Amniotic stem cell (primary cell): Measurements from ENCODE around the gene MGAT4B.
"Not testable (repeated sequence)": the region's sequence is repeated elsewhere in the genome, so short reads cannot be mapped to it uniquely, and the experiment has no call there.

Experiments
- DNase-seq: peaks from one replicate; lab custom pipeline; 2025; lab: John Stamatoyannopoulos, UW

MGAT4B gene

DNA sequence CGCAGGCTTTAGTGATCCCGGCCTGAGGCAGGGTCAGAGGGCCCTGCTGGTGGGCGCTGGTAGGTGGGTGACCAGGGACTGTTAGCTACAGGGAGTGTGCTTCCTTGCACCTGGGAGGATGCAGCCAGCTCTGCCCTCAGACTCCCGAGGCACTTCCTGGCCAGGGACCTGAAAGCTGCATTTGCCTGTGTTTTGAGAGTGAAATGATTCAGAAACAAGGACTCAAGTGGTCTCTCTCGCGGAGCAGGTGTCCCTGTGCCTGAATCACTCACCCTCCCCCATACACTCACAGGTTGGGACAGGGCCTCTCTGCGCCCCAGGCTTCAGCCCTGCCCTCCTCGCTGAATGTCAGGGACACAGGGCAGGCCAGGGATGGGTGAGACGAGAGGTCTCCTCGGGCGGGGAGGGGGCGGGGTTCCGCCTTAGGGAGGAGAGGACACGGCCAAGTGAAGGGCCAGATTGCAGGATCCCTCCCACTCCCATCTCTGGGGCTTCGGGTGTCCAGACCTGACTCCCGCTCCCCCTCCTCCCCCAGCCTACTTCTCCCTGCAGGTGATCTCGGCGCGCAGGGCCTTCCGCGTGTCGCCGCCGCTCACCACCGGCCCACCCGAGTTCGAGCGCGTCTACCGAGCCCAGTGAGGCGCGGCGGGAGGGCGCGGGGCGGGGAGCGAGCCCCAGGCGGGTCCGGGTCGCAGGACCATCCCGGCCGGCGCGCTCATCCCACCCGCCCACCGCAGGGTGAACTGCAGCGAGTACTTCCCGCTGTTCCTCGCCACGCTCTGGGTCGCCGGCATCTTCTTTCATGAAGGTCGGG lies 11.4 kb downstream of the MGAT4B start:
- no peak for DNase-seq

- no peak for DNase-seq
These were observed 12.1 kb downstream of the MGAT4B start for GRCh38 chr5:179794575-179794974.

- no peak for DNase-seq
These were observed 12.5 kb downstream of the MGAT4B start for GRCh38 chr5:179794171-179794570.

- DNase-seq = no peak
These were observed 13.1 kb downstream of the MGAT4B start, which contains the start of gene LTC4S for GRCh38 chr5:179793468-179794139. Gene LTC4S (plus strand): TSS chr5:179793986. CDS start chr5:179794081, 95 bp downstream.

DNA sequence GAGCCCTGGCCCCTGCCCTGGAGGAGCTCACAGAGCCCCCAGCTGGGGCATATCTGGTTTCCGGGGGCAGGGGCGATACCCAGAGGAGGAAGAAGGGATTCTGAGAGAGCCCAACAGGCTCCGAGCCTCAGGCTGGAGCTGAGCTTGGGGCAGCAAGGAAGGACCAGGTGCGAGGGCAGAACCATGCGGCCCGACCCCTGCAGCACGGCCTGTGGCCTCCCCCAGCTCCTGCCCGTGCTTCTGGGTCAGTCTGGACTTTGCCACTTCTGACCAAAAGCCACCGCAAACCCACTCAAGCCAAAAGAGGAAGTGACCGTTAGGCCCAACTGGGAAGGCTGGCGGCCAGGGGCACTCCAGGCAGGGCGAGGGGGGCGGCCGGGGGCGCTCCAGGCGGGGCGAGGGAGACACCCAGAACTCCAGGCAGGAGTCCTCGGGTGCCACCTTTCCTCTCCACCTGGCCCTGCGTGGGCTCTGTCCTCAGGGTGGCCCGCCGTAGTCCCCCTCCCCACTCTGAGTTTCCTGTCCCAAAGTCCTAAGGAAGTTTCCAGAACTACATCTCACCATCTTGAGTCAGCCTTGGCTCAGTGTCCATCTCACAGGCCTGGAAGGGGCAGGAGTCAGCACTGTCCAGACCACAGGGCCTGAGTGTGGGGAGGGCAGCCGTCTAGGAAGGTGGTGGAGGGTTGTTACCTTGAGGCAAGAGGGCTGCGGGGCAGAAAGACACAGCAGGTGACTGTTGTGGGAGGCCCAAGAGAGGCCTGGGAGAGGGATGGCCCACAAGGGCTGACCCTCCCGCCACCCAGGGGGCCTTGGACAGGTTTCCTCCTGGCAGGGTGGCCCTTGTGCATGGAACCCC lies 13.8 kb downstream of the MGAT4B start:
- no peak for DNase-seq

- DNase-seq = no peak
These were observed 14.6 kb downstream of the MGAT4B start for GRCh38 chr5:179791881-179792611.

GRCh38 chr5:179789278-179789677 lies 17.4 kb downstream of the MGAT4B start:
- DNase-seq = not testable (repeated sequence)

DNA sequence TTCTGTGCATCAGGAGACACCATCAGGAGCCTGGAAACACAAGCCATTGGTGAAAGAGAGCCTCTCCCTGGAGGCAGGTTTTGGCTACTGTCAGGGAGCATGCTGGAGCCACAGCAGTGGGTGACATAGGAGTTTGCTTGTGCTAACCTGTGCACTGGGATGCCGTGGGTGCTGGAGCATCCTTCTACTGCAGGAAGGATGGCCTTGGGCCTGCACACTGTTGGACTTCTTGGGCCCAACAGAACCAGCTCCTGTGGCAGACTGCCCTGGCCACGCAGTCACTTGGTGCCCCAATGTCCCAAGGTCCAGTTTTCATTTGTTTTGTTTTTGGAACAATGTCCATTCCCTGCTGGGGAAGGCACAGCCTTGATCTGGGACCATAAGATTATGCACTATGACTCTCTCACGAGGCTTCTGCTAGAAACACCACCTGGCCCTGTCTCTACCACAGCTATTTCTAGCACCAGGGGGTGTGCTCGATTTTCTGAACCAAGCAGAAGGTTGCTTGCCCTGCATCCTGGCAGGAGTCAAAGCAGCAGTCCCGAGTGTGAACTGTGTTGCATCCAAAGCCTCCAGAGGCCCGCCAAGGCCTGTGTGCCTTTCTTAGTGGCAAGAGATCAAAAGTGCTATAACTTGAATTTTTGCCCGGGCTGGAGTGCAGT lies 18.3 kb downstream of the MGAT4B start:
- no peak for DNase-seq

- DNase-seq = no peak
These were observed 19.8 kb downstream of the MGAT4B start for GRCh38 chr5:179786861-179787260.

DNA sequence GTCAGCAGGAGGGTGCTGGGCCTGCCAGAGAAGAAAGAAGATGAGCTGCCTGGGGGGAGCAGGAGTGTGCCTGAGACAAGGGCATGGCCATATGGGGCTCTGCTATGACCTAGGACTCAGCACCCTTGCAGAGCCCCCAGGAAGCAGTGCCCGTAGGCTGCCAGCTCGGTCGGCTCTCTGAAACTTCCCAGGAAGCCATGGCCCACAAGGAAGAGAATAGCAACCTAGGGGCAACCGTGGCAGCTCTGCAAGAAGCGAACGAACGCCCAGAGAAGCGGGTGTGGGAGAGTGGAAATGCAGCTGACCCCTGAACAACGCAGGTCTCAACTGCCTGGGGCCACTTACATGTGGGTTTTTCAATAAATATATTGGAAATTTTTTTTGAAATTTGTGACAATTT lies 23.5 kb downstream of the MGAT4B start:
- no peak for DNase-seq

DNA sequence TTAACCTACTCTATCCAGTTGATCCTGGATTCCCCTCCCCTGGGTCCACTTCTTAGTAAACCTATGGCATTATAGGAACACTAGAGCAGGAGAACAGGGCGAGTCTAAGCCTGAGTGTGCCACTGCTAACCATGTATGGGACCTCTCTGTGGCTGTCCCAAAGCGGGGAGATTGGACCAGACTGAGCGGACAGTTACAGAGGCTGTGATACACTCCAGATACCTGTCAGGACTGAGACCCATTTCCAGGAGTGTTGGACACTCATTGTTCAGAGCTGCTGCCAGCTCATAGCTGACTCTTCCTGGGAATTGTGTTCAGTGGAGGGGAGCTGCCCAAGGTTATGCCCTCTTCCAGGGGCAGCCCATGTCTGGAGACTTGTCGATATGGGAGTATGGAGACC lies 24.8 kb downstream of the MGAT4B start:
- no peak for DNase-seq

- DNase-seq = no peak
These were observed 26.3 kb downstream of the MGAT4B start for GRCh38 chr5:179780362-179780761.

GRCh38 chr5:179779826-179780225 lies 26.8 kb downstream of the MGAT4B start:
- DNase-seq = no peak

DNA sequence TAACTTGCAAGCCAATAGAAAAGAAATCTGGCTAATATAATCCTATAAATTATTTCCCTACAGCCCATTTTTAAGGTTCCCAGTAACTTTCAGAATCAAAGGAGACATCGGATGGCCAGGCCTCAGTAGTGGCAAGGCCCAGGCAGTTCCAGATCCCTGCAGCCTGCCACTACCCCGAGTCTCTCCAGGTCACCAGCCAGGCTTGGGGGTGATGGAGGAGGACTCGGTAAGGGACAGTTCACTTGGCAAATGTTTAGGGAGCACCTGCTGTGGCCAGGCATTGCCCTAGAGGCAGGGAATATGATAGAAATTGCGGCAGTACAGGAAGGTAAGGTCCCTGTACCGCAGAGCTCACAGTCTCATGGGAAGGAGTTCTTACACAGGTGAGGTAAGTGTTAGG lies 28.1 kb downstream of the MGAT4B start:
- DNase-seq = no peak

DNA sequence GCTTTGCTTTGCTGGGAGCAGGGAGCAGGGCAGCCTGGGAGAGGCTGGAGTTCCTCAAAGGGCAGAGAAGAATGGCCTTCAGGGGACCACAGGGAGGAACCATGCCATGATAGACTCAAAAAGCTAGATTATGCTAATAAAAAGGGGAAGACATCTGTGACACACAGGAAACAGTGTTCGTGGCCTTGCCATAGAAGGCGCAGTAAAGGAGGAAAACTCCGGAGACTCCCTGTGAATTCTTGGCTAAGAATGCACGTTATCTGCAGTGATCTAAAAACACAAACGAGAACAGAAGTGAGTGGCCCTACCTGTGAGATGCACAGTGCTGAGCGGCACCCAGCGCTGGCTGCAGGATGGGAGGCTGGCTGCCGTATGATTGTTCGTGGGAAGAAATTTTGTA lies 28.8 kb downstream of the MGAT4B start:
- no peak for DNase-seq

DNA sequence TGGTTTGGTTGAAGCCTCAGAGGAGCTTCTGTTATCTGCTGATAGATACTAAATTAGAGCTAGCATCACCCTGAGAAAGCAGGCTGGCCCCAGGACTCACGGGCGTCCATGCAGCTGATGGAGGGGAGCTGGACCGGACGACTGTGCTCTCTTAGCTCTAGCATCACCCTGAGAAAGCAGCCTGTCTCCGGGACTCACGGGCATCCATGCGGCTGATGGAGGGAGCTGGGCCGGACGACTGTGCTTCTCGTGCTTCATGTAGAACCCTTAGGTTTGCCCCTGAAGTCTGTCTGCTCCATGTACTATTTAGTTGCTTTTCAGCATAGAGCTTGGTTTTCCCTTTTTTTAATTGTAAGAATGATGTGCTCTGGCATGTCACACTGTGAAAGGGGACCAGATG lies 29.2 kb downstream of the MGAT4B start:
- no peak for DNase-seq

DNA sequence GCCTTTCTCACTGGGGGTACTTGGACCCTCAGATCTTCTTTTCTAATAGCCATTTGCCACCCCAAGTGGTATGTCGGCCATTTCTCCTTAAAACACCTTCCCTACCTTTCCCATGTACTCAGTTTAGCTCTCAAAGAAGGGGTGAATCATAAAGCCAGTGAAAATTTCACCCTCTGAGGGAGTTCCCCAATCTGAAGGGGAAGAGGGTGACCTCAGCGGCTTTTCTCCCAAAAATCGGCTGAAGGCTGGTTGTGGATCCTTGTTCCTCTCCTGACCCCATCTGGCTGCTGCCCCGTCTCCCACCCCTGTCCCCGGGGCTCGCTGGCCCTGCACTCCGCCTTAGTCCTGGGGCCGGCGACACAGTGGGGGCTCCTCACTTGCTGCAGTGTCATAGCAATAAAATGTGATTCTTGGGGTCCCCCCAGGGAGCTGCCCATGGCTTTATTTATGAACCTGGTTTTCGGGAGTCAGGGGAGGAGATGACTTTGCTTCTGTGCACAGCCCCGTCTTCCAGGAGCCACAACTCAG lies 30.2 kb downstream of the MGAT4B start:
- no peak for DNase-seq

DNA sequence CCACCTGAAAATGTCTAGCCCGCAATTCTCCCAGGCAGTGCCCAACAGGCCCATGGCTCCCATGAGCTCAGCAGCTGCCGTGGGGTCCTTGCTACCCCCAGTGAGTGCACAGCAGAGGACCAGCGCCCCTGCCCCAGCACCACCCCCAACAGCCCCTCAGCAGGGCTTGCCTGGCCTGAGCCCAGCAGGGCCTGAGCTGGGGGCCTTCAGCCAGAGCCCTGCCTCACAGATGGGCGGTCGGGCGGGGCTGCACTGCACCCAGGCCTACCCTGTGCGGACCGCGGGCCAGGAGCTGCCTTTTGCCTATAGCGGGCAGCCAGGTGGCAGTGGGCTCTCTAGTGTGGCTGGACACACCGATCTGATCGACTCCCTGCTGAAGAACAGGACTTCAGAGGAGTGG lies 32.2 kb downstream of the MGAT4B start:
- no peak for DNase-seq

- no peak for DNase-seq
These were observed 33.0 kb downstream of the MGAT4B start for GRCh38 chr5:179773686-179774040.

- DNase-seq = no peak
These were observed 34.3 kb downstream of the MGAT4B start for GRCh38 chr5:179772351-179772750.

GRCh38 chr5:179771311-179771895 lies 35.3 kb downstream of the MGAT4B start:
- DNase-seq = no peak
